HG03175 (cell line): ENCODE measurements around the gene MORC3.
A peak's percentile ranks its signal among the peaks of the same experiment; 100 is the strongest.
"Not testable (repeated sequence)": the region's sequence is repeated elsewhere in the genome, so short reads cannot be mapped to it uniquely, and the experiment has no call there.

Experiments used
- ATAC-seq: cut with Tn5 transposase; IDR thresholded peaks from one replicate; pipeline ENCODE4 v1.9.1; 2021; ENCODE audit warnings: mild to moderate bottlenecking, moderate library complexity; ENCODE audit not compliant: unreplicated experiment

MORC3 gene, protein sequence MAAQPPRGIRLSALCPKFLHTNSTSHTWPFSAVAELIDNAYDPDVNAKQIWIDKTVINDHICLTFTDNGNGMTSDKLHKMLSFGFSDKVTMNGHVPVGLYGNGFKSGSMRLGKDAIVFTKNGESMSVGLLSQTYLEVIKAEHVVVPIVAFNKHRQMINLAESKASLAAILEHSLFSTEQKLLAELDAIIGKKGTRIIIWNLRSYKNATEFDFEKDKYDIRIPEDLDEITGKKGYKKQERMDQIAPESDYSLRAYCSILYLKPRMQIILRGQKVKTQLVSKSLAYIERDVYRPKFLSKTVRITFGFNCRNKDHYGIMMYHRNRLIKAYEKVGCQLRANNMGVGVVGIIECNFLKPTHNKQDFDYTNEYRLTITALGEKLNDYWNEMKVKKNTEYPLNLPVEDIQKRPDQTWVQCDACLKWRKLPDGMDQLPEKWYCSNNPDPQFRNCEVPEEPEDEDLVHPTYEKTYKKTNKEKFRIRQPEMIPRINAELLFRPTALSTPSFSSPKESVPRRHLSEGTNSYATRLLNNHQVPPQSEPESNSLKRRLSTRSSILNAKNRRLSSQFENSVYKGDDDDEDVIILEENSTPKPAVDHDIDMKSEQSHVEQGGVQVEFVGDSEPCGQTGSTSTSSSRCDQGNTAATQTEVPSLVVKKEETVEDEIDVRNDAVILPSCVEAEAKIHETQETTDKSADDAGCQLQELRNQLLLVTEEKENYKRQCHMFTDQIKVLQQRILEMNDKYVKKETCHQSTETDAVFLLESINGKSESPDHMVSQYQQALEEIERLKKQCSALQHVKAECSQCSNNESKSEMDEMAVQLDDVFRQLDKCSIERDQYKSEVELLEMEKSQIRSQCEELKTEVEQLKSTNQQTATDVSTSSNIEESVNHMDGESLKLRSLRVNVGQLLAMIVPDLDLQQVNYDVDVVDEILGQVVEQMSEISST

DNA sequence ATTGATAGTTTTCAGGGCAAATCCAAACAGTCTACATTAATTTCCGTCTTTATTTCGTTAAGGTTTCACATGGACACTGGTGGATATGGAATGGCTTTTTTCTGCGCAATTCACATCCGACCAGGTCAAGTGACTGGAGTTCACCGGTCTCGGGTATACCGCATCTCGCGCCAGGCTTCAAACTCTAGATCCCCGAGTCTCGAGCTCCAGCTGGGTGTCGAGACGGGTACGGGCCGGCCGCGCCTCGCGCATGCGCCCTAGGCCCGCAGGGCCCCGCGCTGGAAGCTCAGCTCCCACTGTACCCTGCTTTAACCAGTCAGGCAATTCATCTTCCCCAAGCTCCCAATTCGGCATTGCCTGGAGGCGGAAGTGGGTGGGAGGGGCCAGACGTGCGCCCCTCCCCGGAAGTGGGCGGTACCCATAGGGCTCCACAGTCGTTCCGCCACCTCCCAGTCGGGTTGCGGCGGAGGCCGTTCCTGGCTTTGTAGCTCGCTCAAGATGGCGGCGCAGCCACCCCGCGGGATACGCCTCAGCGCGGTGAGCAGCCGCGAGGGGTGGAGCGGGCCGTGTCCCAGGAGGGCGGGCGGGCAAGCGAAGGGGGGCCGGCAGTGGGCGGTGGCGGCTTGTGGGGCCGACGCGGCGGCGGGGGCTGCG lies at the start of gene MORC3:
Gene MORC3, plus strand, starts transcription at position 431 of the 654 bp plus-strand sequence. Its CDS starts 68 bp downstream, at position 499.
- peak; percentile 89 for ATAC-seq

DNA sequence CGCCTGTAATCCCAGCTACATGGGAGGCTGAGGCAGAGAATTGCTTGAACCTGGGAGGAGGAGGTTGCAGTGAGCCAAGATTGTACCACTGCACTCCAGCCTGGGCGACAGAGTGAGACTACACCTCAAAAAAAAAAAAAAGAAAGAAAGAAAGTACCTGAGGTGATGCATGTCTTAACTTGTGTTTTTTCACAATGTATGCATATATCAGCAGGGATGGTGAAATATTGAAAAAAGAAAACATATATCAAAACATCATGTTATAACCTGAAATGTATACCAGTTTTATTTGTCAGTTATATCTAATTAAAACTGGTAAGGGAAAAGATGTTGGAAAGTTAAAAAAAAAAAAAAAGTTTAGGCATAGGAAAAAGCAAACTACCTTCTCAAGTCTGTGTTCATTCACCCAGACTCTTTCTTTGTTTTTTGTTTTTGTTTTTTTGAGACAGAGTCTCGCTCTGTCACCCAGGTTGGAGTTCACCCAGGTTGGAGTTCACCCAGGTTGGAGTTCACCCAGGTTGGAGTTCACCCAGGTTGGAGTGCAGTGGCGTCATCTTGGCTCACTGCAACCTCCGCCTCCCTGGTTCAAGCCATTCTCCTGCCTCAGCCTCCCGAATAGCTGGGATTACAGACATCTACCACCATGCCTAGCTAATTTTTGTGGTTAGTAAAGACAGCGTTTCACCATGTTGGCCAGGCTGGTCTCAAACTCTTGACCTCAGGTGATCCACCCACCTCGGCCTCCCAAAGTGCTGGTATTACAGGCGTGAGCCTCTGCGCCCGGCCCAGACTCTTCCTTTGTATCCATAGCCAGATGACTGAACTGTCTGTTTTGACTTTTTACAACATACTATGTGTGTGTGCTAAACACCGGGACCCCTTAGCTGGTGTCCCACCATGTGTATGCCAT lies 49.0 kb upstream of the MORC3 start:
- not testable (repeated sequence) for ATAC-seq

DNA sequence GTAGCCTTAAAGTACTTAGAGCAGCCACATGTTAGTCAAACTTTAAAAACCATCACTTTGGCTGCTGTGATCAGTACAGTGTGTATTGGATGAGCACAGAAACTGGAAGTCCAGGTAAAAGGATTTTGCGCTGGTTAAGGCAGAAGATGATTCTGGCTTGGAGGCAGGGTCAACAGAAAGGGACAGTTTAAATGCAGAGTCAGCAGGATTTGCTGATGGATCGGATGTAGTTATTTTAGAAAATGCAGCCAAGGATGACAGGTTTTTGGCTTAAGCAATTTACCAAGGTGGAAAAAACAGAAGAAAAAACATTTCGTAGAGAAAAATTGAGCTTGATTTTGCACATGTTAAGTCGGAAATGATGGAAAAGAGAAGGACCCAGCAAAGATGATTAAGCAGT lies 45.9 kb upstream of the MORC3 start:
- no peak for ATAC-seq

DNA sequence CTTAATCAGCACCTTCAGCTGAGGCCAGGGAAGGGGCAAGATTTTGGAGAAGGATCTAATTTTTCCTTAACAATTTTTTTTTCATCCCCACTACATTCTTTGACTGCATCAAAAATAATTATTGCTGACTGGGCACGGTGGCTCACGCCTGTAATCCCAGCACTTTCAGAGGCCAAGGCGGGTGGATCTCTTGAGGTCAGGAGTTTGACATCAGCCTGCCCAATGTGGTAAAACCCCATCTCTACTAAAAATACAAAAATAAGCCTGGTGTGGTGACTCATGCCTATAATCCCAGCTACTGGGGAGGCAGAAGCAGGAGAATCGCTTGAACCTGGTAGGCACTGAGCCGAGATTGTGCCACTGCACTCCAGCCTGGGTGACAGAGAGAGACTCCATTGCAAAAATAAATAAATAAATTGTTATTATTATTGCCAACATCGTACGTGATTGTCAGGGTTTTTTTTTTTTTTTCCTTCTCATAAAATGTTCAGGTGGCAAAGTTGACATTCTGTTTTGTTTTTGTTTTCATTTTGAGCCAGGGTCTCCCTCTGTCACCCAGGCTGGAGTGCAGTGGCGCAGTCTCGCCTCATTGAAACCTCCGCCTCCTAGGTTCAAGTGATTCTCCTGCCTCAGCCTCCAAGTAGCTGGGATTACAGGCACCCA lies 37.3 kb upstream of the MORC3 start:
- ATAC-seq = no peak

DNA sequence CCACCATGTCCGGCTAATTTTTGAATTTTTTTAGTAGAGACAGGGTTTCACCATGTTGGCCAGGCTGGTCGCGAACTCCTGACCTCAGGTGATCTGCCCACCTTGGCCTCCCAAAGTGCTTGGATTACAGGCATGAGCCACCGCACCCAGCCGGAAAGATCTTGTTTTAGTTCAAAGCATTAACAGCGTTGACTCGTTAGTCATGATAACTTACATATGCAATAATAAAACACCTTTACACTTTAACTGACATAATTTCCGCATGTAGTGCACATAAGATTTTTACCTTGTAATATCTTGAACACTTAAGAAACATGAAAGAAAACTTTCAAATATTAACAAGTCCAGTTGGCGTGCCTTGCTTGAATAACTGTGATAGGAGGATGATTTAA lies 36.8 kb upstream of the MORC3 start:
- not testable (repeated sequence) for ATAC-seq

DNA sequence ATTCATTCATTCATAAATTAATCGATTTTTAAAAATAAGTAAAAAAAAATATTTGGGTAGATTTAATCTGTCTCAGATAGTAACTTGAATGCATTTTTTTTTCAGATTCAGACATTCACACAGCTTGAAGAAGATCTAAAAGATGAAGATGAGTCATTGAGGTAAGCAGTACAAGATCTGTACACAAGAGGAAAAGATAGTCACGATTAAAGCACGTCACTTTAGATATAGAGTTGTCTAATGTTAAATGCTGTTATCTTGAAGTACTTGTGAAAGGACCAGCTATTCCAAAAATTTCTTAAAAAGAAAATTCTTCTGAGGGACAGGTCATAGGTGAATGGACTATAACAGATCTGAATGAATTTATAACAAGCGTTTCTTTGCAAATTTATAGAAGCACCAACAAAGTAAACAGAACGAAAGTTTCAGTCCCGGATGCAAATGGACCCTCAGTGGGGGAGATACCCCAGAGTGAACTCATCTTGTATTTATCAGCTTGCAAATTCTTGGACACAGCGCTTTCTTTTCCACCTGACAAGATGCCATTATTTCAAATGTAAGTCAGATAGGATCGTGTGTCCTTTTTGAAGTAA lies 31.2 kb upstream of the MORC3 start:
- no peak for ATAC-seq

DNA sequence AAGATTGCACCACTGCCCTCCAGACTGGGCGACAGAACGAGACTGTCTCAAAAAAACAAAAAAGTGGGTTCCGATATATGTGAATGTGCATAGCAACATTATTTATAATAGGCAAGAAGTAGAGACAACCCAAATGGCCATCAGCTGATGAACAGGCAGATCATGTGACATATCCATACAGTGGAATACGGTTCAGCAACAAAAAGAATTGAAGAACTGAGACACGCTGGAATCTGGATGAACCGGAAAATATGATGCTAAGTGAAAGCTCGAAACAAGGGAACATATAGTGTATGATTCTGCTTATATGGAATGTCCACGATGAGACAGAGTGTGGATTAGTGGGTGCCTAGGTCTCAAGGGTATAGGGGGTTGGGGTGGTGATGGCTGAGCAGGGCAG lies 28.5 kb upstream of the MORC3 start:
- no peak for ATAC-seq

DNA sequence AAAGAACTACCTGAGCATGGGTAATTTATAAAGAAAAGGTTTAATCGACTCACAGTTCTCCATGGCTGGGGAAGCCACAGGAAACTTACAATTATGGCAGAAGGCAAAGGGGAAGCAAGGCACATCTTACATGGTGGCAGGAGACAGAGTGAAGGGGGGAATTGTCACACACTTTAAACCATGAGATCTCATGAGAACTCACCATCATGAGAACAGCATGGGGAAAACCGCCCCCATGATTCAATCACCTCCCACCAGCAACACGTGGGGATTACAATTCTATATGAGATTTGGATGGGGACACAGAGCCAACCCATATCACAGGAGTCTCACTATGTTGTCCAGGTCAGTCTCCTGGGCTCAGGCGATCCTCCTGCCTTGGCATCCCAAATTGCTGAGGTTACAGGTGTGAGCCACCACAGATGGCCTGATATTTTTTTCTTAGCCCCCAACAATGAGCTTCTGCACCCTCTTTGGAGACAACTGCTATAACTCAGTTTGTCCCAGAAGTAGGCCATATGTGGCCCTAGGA lies 22.5 kb upstream of the MORC3 start:
- no peak for ATAC-seq

DNA sequence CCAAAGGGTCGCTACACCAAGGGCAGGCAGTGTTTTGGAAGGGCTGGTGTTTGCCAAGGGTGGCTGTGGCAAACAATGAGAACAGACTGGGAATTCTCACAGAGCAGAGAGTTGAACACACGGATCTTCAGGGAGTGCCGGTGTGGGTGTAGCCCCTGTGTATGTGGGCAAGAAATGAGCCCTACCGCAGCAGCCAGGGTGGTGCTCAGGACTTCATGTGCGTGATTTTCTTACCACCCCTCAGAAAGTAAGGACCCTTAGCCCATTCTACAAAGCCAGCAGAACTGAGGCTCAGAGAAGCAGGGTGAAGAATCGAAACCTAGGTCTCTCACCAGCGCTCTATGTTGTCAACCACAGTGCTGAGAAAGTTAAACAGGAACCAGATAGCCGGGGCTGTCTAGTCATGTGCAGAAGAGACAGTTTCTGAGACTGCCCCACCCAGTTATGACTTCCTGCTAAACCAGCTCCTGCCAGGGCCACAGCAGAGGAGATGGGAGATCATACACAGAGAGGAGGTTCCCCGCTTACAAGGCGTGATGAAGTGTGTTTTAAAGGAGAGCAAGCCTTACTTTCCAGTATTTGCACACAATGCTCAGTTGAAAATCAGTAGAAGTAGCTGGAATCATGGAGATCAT lies 21.9 kb upstream of the MORC3 start:
- ATAC-seq = peak; percentile 99

DNA sequence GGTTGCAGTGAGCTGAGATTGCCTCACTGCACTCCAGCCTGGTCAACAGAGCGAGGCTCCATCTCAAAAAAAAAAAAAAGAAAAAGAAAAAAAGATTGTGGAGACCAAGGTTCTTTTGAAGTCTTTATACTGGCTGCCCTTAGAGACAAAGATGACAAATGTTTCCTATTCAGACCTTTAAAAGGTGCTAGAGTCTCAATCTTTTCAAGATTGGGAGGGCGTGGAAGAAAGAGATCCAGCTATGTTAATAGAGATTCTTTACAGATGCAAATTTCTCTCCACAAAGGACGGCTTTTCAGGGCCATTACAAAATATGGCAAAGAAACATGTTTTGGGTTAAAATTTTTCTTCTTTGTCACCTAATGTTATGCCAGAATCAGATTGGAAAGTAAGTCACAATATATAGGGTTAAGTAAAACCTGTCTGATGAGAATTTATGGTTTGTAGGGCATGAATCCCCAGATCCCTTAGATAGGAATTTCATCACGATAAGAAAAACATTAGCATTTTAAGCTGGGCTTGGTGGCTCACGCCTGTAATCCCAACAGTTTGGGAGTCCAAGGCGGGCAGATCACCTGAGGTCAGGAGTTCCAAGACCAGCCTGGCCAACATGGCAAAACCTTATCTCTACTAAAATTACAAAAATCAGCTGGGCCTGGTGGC lies 13.0 kb upstream of the MORC3 start:
- ATAC-seq = no peak

DNA sequence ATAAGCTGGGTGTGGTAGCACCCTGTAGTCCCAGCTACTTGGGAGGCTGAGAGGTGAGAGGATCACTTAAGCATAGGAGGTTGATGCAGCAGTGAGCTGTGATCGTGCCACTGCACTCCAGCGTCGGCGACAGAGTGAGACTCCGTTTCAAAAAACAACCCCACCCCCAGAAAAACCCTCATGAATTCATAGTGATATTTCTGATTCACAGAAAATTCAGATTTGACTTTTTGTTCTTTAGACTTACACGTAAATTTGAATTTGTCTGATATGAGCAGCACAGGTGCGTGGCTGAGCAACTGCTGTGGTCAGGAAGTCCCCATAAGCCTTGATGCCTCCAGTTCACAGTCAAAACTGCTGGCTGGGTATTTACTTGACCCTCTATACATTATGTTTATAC lies 10.0 kb upstream of the MORC3 start:
- ATAC-seq = peak; percentile 69

DNA sequence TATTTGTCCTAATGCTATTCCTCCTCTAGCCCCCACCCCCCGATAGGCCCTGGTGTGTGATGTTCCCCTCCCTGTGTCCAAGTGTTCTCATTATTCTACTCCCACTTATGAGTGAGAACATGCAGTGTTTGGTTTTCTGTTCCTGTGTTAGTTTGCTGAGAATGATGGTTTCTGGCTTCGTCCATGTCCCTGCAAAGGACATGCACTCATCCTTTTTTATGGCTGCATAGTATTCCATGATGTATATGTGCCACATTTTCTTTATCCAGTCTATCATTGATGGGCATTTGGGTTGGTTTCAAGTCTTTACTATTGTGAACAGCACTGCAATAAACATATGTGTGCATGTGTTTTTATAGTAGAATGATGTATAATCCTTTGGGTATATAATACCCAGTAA lies 6.6 kb upstream of the MORC3 start:
- ATAC-seq = not testable (repeated sequence)

DNA sequence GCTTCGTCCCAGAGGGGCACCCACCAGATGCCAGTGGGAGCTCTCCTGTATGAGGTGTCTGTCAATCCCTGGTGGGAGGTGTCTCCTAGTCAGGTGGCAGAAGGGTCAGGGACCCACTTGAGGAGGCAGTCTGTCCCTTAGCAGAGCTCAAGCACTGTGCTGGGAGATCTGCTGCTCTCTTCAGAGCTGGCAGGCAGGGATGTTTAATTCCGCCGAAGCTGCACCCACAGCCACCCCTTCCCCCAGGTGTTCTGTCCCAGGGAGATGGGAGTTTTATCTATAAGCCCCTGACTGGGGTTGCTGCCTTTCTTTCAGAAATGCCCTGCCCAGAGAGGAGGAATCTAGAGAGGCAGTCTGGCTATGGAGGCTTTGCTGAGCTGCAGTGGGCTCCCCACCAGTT lies 4.0 kb upstream of the MORC3 start:
- ATAC-seq = not testable (repeated sequence)

DNA sequence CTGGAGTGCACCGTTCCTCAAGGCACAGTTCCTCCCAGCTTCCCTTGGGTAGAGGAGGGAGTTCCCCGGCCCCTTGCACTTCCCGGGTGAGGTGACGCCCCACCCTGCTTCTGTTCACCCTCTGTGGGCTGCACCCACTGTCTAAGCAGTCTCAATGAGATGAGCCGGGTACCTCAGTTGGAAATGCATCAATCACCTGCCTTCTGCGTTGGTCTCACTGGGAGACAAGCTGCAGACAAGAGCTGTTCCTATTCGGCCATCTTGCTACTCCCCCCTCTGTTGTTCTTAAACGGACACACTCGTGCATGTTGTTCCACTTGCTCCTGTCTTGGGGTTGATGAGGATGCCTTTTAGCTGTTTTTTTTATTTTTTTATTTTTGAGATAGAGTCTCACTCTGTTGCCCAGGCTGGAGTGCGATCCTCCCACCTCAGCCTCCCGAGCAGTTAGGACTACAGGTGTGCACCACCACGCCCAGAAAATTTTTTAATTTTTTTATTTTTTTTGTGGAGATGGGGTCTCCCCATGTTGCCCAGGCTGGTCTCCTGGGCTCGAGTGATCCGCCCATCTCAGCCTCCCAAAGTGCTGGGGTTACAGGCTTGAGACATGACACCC lies 3.0 kb upstream of the MORC3 start:
- no peak for ATAC-seq

DNA sequence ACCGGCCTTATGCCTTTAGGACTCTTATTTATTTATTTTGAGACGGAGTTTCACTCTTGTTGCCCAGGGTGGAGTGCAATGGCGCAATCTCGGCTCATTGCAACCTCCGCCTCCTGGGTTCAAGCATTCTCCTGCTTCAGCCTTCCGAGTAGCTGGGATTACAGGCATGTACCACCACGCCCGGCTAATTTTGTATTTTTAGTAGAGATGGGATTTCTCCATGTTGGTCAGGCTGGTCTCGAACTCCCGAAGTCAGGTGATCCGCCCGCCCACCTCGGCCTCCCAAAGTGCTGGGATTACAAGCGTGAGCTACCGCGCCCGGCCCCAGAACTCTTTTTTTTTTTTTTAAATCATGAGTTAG lies 611 bp upstream of the MORC3 start:
- ATAC-seq = not testable (repeated sequence)

DNA sequence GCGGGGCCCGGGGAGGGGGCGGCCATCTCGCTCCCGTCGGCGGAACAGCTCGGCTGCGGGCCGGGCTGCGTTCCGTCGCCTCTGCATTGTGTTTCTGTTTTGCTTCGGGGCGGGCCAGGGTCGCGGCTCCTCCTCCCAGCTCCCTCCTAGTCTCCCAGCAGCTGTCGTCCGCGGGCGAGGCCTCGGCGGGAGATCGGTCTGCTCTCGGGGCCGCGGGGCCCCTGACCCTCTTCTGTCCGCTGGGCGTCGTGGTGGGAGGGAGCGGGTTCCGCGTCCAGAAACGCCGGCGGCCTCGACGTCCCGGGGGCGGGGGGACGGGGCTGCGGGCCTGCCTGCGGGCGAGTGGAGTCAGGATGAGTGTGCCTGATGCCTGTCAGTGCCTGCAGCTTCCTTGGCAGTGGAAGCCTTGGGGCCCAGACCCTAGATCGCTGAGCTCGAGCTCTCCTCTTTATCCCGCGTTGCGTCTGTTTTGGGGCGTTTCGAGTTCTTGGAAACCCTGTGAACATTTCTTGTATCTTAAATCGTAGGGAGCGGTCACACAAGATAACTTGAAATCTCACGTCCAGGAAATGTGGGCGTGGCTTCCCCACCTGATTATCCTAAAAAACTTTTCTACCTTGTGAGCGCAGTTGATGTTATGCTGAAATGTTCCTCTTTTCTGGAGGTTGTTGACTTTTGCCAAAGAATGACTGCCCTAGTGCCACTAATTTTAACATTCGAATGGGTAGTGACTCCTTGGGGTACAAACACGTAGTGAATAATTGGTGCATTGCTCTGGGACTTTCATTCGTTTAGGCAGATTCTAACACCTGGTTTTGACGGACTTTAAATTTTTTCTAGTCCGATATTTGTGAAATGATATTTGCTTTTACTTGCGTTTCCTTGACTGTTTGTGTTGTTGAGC lies 676 bp downstream of the MORC3 start:
- peak; percentile 43 for ATAC-seq
